Smooth muscle cell (in vitro differentiated cells): ENCODE measurements around the gene CLSTN3. TPM values are rescaled to one million over a fixed set of nuclear protein-coding genes. Genes with fewer than 3 reads are reported as not detected.
A peak's percentile ranks its signal among the peaks of the same experiment; 100 is the strongest.

Experiments
- DNase-seq: peaks from one replicate; lab custom pipeline; 2025; ENCODE audit not compliant: unreplicated experiment; lab: John Stamatoyannopoulos, UW
- H2AFZ ChIP-seq: fragments of 200-600 bp; sonication (generic); 2 replicates; pipeline ENCODE4 v1.6.0; 2016; ENCODE audit warnings: antibody characterized with exemption, low read depth, mild to moderate bottlenecking
- H3F3A ChIP-seq: fragments of 200-600 bp; sonication (generic); 2 replicates; pipeline ENCODE4 v1.6.0; 2017; ENCODE audit warnings: antibody characterized with exemption, low read depth
- H3K27ac ChIP-seq: fragments of 200-600 bp; sonication (generic); 2 replicates; pipeline ENCODE4 v1.5.1; 2016; ENCODE audit warnings: low read depth, mild to moderate bottlenecking
- H3K27me3 ChIP-seq: fragments of 200-600 bp; sonication (generic); 2 replicates; pipeline ENCODE4 v1.6.1; 2016; ENCODE audit warnings: low read depth, mild to moderate bottlenecking
- H3K36me3 ChIP-seq: fragments of 200-600 bp; sonication (generic); 2 replicates; pipeline ENCODE4 v1.5.1; 2016; ENCODE audit warnings: low read depth
- H3K4me1 ChIP-seq: fragments of 200-600 bp; sonication (generic); 2 replicates; pipeline ENCODE4 v1.5.1; 2016; ENCODE audit warnings: low read depth
- H3K4me2 ChIP-seq: fragments of 200-600 bp; sonication (generic); 2 replicates; pipeline ENCODE4 v1.6.0; 2016; ENCODE audit warnings: mild to moderate bottlenecking
- H3K4me3 ChIP-seq: fragments of 200-600 bp; sonication (generic); 2 replicates; pipeline ENCODE4 v1.5.1; 2016; ENCODE audit warnings: mild to moderate bottlenecking
- H3K79me2 ChIP-seq: fragments of 200-600 bp; sonication (generic); 2 replicates; pipeline ENCODE4 v1.6.0; 2016; ENCODE audit warnings: low read depth, mild to moderate bottlenecking
- H3K9ac ChIP-seq: fragments of 200-600 bp; sonication (generic); 2 replicates; pipeline ENCODE4 v1.6.0; 2016; ENCODE audit warnings: low read depth
- H3K9me3 ChIP-seq: fragments of 200-600 bp; sonication (generic); replicated peaks from 2 replicates; pipeline ENCODE4 v1.5.1; 2016; ENCODE audit warnings: low read depth
- H4K20me1 ChIP-seq: fragments of 200-600 bp; sonication (generic); 2 replicates; pipeline ENCODE4 v1.6.0; 2016; ENCODE audit warnings: low read depth
- WGBS: methylation state at CpG from one replicate; pipeline ENCODE4 v1.1.7; 2016; ENCODE audit warnings: low lambda C conversion rate; 5-methylcytosine and 5-hydroxymethylcytosine counted together
- polyA plus RNA-seq: library from polyadenylated mRNA; unstranded; fragments of >200 nt; fragmentation: Nextera tagmentation; extraction: Ambion mirVana; gene quantifications from 2 replicates; pipeline ENCODE4 v1.2.1, GENCODE V29; 2016
- total RNA-seq: library from RNA; depleted of rRNA; stranded (reverse); fragments of >200 nt; gene quantifications from 2 replicates; pipeline ENCODE4 v1.2.3, GENCODE V29; 2014
- TF ChIP-seq, protein P1 (sequence below): fragments of 200-600 bp; sonication (generic); IDR thresholded peaks from 2 replicates; pipeline ENCODE4 v1.5.1; 2017; ENCODE audit warnings: borderline replicate concordance, mild to moderate bottlenecking, antibody characterized with exemption; ENCODE audit not compliant: insufficient read depth, poor library complexity, severe bottlenecking

The CLSTN3 gene
- total and polyA plus RNA-seq, 2 experiments from 2014 or later = 12.4 to 51.0 TPM

DNA sequence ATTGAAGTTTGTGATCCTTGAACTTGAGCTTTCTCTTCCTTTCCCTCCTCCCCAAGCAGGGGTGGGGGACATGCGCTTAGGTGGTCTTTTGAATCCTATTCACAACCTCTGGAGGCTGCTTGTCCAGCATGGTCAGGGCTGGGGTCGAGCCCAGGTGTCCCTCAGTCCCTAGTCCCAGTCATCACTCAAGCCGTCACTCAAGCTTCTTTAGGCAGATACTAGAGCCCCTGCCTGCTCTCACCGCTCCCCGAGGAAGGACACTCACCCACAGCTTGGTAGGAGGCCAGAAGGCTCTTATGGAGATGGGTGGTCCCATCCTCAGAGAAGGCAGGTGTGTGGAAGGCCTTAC lies 20.6 kb upstream of the CLSTN3 start:
- Histone ChIP-seq H4K20me1 (peaks cover 7% of the 10 kb centered on the region), H2AFZ (no peak overlapping the region), H3K79me2 (peaks cover 14% of the 10 kb centered on the region), H3K27ac (no peak overlapping the region), H3K27me3 (no peaks in the 10 kb centered on the region), H3K9me3 (no peaks in the 10 kb centered on the region), H3K4me3 (peak overlapping the region; percentile 83), H3K36me3 (no peaks in the 10 kb centered on the region), H3F3A (no peaks in the 10 kb centered on the region), H3K9ac (no peak overlapping the region), H3K4me2 (peak overlapping the region; percentile 99), H3K4me1 (no peaks in the 10 kb centered on the region)
- TF ChIP-seq, protein P1, sequence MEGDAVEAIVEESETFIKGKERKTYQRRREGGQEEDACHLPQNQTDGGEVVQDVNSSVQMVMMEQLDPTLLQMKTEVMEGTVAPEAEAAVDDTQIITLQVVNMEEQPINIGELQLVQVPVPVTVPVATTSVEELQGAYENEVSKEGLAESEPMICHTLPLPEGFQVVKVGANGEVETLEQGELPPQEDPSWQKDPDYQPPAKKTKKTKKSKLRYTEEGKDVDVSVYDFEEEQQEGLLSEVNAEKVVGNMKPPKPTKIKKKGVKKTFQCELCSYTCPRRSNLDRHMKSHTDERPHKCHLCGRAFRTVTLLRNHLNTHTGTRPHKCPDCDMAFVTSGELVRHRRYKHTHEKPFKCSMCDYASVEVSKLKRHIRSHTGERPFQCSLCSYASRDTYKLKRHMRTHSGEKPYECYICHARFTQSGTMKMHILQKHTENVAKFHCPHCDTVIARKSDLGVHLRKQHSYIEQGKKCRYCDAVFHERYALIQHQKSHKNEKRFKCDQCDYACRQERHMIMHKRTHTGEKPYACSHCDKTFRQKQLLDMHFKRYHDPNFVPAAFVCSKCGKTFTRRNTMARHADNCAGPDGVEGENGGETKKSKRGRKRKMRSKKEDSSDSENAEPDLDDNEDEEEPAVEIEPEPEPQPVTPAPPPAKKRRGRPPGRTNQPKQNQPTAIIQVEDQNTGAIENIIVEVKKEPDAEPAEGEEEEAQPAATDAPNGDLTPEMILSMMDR = no peak
- DNase-seq = no peak
- 75% methylated on average over 5 of the region's 5 CpGs for WGBS

DNA sequence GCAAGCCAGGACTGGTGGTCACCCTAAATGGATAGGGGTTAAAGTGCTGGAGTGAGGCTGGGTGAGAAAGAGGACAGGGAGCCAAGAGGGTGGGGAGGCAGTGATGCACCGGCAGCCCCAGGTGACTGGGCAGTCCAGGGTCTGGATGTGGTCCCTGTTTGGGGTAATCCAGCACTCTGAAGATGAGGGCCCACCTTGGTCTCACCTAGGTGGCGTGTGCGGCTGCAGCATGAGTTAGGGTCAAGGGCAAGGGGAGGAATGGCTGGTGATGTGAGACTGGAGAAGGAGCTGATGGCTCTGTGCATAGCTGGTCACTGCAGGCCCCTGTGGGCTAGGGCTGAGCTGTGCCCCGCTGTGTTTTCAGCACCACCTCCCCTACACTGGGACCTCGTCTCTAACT lies 19.5 kb upstream of the CLSTN3 start:
- Histone ChIP-seq H3K27ac (no peak overlapping the region), H3K79me2 (peaks cover 14% of the 10 kb centered on the region), H3K4me1 (no peaks in the 10 kb centered on the region), H3K27me3 (no peaks in the 10 kb centered on the region), H3K9me3 (no peaks in the 10 kb centered on the region), H3K9ac (no peak overlapping the region), H4K20me1 (peaks cover 7% of the 10 kb centered on the region), H3K4me3 (no peak overlapping the region), H3K4me2 (no peak overlapping the region), H3K36me3 (no peaks in the 10 kb centered on the region), H3F3A (no peaks in the 10 kb centered on the region), H2AFZ (no peak overlapping the region)
- 97% methylated on average over 5 of the region's 5 CpGs for WGBS
- no peak for DNase-seq
- TF ChIP-seq, protein P1 = no peak

DNA sequence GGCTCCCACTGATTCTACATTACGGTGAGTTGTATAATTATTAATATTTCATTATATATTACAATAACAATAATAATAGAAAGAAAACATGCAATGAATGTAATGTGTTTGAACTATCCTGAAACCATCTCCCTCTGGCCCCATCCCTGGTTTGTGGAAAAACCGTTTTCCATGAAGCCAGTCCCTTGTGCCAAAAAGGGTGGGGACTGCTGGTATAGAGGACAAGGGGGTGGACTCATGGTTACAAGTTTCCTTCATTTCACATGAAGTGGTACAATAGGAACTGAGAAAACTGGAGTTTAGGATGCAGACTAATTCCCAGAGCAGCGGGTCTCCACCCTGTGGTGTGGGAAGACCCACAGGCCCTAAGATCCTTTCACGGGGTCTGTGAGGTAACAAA lies 18.1 kb upstream of the CLSTN3 start:
- WGBS = 94% methylated on average over 4 of the region's 4 CpGs
- Histone ChIP-seq H3K79me2 (peaks cover 6% of the 10 kb centered on the region), H3K27ac (no peak overlapping the region), H3K27me3 (no peaks in the 10 kb centered on the region), H3F3A (no peaks in the 10 kb centered on the region), H3K36me3 (no peaks in the 10 kb centered on the region), H3K4me2 (no peak overlapping the region), H3K4me1 (no peaks in the 10 kb centered on the region), H2AFZ (no peak overlapping the region), H3K9me3 (no peaks in the 10 kb centered on the region), H4K20me1 (peaks cover 7% of the 10 kb centered on the region), H3K4me3 (no peak overlapping the region), H3K9ac (no peak overlapping the region)
- TF ChIP-seq, protein P1 = no peak
- no peak for DNase-seq

DNA sequence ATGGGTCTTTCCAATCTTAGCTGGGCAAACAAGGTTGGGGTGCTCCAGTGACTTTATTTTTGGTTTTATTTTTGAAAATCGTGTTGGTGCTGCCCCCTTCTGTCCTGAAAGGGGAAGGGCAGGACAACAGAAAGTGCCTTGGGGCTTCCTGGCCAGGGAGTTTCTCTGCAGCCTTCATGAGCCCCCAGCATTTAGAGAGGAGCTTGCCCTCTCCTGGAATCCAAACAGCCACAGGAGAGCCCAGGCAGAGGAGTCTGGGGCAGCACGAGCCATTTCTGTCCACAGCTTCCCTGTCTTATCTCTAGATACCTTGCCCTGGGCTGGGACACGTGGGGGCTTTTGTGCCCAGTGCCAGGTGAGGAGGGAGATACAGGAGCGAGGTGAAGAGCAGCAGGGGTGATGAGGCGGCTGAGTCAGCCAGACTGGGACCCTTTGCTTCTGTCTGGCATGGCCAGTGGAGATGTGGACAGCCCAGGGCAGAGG lies 16.7 kb upstream of the CLSTN3 start:
- WGBS = 38% methylated on average over 5 of the region's 5 CpGs
- TF ChIP-seq, protein P1 = peak; percentile 80

More for the DNA sequence above, 16.7 kb upstream of the CLSTN3 start:
- Histone ChIP-seq H4K20me1 (peaks cover 7% of the 10 kb centered on the region), H2AFZ (no peak overlapping the region), H3K79me2 (no peaks in the 10 kb centered on the region), H3K4me1 (no peaks in the 10 kb centered on the region), H3K4me2 (no peak overlapping the region), H3K27ac (no peak overlapping the region), H3F3A (no peaks in the 10 kb centered on the region), H3K27me3 (no peaks in the 10 kb centered on the region), H3K36me3 (no peaks in the 10 kb centered on the region), H3K9ac (no peak overlapping the region), H3K4me3 (no peak overlapping the region), H3K9me3 (no peaks in the 10 kb centered on the region)
- DNase-seq = no peak
